Measurements from ENCODE around the gene MARCHF3.

- TF ChIP-seq, protein P1, sequence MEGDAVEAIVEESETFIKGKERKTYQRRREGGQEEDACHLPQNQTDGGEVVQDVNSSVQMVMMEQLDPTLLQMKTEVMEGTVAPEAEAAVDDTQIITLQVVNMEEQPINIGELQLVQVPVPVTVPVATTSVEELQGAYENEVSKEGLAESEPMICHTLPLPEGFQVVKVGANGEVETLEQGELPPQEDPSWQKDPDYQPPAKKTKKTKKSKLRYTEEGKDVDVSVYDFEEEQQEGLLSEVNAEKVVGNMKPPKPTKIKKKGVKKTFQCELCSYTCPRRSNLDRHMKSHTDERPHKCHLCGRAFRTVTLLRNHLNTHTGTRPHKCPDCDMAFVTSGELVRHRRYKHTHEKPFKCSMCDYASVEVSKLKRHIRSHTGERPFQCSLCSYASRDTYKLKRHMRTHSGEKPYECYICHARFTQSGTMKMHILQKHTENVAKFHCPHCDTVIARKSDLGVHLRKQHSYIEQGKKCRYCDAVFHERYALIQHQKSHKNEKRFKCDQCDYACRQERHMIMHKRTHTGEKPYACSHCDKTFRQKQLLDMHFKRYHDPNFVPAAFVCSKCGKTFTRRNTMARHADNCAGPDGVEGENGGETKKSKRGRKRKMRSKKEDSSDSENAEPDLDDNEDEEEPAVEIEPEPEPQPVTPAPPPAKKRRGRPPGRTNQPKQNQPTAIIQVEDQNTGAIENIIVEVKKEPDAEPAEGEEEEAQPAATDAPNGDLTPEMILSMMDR (IDR thresholded peaks at IDR 0.05), result no peak
- no peak for TF ChIP-seq POLR2A (IDR thresholded peaks at IDR 0.05)
Measured at GRCh38 chr5:126963822-126964375, 66.5 kb downstream of the MARCHF3 start.

Data from right lobe of liver (tissue), 4 donors.